Activated T-helper 2 cell treated with anti-CD3 and anti-CD28 coated beads, Interferon-gamma antibody, Interleukin-2, Interleukin-4, amounts not matched to agents 10 μg/mL and 5 μg/mL and 100 μg/mL, durations not matched to agents 14 hours and 24 hours and 36 hours (primary cell): ENCODE results near the gene ARMC9. TPM values are rescaled to one million over a fixed set of nuclear protein-coding genes. Genes with fewer than 3 reads are reported as not detected.
"Not testable (repeated sequence)": the region's sequence is repeated elsewhere in the genome, so short reads cannot be mapped to it uniquely, and the experiment has no call there.

ENCODE experiments used
- DNase-seq: peaks from one replicate; pipeline ENCODE4 v3.0.0; 2021; ENCODE audit warnings: low spot score
- H3K27ac Mint-ChIP-seq: one replicate; pipeline ENCODE4 v1.8.0; 2021; ENCODE audit warnings: mixed read lengths
- H3K27me3 Mint-ChIP-seq: one replicate; pipeline ENCODE4 v1.8.0; 2021; ENCODE audit warnings: low read depth, mixed read lengths
- H3K36me3 Mint-ChIP-seq: one replicate; pipeline ENCODE4 v1.8.0; 2021; ENCODE audit warnings: low read depth, mixed read lengths
- H3K4me1 Mint-ChIP-seq: one replicate; pipeline ENCODE4 v1.8.0; 2021; ENCODE audit warnings: low read depth, mixed read lengths
- H3K4me3 Mint-ChIP-seq: one replicate; pipeline ENCODE4 v1.8.0; 2021; ENCODE audit warnings: low read depth, mild to moderate bottlenecking, moderate library complexity, mixed read lengths
- H3K9me3 Mint-ChIP-seq: one replicate; pipeline ENCODE4 v1.8.0; 2021; ENCODE audit warnings: mixed read lengths
- intact Hi-C: fragments of 100-400 bp; cut with micrococcal nuclease; formaldehyde crosslinking; loops from one replicate; pipeline ENCODE4 v1.15.1; 2023
- total RNA-seq: library from RNA; stranded (reverse); gene quantifications from 2 replicates; pipeline ENCODE4 v1.2.3, GENCODE V29; 2022

ARMC9 gene
- total RNA-seq, 1 donor from 2014 or later, result 3.3 TPM

DNA sequence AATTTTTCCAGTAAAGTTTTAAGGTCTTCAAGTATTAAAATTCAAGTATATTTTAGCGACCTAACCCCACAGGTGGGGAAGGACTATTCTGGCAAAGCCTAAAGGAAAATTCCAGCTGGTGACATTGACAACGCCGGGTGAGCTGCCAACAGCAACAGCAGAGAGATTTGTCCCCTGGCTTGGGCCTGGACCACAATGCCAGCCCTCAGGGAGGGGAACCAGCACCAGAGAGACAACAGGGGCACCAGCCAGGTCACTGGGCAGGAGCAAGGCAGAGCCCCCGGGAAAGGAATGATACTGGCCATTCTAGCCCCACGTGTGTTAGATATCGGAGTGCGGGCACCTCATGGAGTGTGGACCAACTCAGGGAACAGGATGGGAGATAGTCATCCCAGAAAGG is 95.7 kb downstream of the ARMC9 start:
- H3K4me1 Mint-ChIP-seq, result no peaks in the 10 kb centered on the region
- H3K36me3 Mint-ChIP-seq, result no peaks in the 10 kb centered on the region
- no peaks in the 10 kb centered on the region for H3K9me3 Mint-ChIP-seq
- H3K27me3 Mint-ChIP-seq, result peaks cover 5% of the 10 kb centered on the region
- intact Hi-C loops, result loop anchor here (10.0 kb wide), 1 partner anchor 121 kb away; no protein-coding TSS in a partner anchor
- no peak overlapping the region for H3K4me3 Mint-ChIP-seq
- no peak overlapping the region for H3K27ac Mint-ChIP-seq
- no peak for DNase-seq

DNA sequence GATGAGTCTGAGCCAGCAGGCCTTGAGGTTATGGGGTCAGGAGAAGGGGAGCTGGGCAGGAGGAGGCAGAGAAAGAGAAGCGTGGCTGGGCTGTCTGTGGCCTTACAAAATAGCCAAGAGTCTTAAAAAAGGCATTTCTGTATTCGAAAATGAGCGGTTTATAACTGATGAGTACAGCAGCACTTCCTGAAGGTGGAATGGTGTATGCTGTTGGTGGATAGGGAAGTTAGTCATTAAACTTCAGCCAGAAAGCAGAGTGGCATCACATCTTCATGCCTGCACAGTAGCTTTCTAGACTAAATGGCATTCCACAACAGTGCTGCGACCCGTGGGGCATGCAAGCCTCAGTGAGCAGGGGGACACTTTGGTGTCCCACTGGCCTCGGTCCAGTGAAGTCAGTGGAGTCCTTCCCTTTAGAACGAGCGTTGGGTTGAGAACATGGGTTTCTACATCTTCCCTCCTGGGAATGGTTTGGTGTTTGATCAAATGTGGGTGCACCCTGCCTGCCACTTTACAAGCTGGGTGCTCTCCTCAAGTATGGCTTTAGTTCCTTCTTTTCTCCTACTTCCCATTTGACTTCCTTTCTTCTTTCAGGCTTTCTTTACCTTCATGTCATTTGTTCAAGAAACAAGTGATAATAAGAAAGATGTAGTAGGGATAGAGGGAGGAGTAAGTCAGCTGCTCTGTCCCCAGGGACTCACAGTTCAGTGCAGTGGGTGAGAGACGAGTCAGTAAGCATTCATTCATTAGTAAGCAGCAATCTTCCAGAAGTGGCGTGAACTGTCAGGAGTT is 96.3 kb downstream of the ARMC9 start:
- H3K36me3 Mint-ChIP-seq, result no peaks in the 10 kb centered on the region
- no peak overlapping the region for H3K27ac Mint-ChIP-seq

DNA sequence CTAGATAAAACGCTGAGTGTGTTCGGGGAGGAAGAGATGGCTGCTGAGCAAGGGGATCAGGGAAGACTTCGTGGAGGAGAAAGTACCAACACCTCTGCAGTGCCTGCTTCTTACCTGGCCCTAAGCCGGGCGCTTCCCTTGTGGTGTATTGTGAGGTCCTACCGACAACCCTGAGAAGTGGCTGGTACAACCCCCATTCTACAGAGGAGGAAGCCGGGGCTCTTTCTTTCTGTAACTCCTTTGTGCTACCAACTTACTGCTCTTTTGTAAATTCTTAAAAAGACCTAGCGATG is 96.9 kb downstream of the ARMC9 start:
- Mint-ChIP-seq H3K4me3 (no peak overlapping the region), H3K4me1 (no peaks in the 10 kb centered on the region), H3K9me3 (no peaks in the 10 kb centered on the region), H3K27me3 (peaks cover 7% of the 10 kb centered on the region), H3K27ac (no peak overlapping the region), H3K36me3 (no peaks in the 10 kb centered on the region)
- DNase-seq, result no peak
- intact Hi-C loops, result loop anchor here (10.0 kb wide), 1 partner anchor 119 kb away; no protein-coding TSS in a partner anchor

More for the DNA sequence above, 96.3 kb downstream of the ARMC9 start:
- no peak overlapping the region for H3K4me3 Mint-ChIP-seq
- H3K4me1 Mint-ChIP-seq, result no peaks in the 10 kb centered on the region
- DNase-seq, result no peak
- peaks cover 7% of the 10 kb centered on the region for H3K27me3 Mint-ChIP-seq
- H3K9me3 Mint-ChIP-seq, result no peaks in the 10 kb centered on the region
- intact Hi-C loops, result loop anchor here (10.0 kb wide), 1 partner anchor 120 kb away; no protein-coding TSS in a partner anchor

DNA sequence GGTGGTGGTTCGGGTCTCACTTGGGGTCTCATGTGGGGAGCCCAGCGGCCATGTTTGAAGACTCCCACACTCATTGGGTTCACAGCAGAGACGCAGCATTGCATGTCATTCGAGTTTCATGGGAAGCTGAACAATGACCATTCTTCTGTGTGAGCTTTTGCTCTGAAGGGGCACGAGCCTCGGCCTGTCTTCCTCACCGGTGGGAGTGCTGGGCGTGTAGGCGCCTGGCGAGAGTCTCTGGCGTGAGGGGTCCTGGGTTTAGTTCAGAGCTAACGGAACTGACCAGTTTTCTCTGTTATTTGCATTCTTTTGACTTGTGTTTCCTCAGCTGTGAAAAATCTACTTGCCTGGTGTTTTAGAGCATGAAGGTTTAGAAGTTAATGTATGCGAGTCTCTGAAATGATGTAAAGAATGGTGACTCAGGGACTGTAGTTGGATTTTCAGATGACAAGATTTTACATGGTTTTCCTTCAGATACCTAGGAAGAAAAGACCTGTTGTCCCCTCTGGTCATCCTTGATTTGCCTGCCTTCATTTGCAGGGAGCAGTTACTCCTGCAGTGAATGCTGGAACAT is 98.1 kb downstream of the ARMC9 start:
- no peak overlapping the region for H3K27ac Mint-ChIP-seq
- no peaks in the 10 kb centered on the region for H3K9me3 Mint-ChIP-seq
- H3K27me3 Mint-ChIP-seq, result peaks cover 7% of the 10 kb centered on the region
- no peak overlapping the region for H3K4me3 Mint-ChIP-seq
- intact Hi-C loops, result loop anchor here (10.0 kb wide), 1 partner anchor 118 kb away; no protein-coding TSS in a partner anchor
- H3K4me1 Mint-ChIP-seq, result no peaks in the 10 kb centered on the region
- H3K36me3 Mint-ChIP-seq, result no peaks in the 10 kb centered on the region
- DNase-seq, result no peak

DNA sequence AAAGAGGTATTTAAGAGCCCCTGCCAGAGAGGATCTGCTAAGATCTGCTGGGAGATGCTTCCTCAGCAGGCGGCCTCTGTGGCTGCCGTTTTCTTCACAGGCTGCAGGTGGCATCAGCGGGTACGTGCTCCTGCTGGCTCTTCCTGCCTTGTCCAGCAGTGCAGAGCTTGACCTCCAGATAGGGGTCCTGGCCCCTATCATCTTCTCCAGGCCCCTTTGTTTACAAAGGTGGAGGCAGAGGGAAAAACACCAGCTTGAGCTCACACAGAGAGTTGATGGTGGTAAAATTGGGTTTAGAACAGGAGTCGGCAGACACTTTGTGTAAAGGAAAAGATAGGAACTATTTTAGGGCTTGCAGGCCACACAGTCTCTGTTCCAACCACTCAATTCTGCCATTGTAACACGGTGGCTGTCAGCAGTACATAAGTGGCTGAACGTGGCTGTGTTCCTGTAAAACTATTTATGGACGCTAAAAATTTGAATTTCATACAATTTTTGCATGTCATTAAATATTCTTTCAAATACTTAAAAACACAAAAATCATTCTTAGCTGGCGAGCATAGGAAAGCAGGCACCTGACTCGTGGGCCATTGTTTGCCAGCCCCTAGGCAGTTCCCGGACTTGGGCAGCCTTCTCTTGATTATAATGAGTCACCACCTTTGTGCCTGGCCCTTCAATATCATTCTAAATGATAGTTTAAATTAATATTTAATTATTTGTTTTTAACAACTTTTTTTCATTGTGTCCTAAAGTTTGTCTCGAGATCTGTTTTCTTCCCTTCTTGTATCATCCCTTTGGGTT is 98.9 kb downstream of the ARMC9 start:
- H3K36me3 Mint-ChIP-seq, result no peaks in the 10 kb centered on the region
- H3K4me1 Mint-ChIP-seq, result no peaks in the 10 kb centered on the region
- no peaks in the 10 kb centered on the region for H3K9me3 Mint-ChIP-seq
- intact Hi-C loops, result loop anchor here (10.0 kb wide), 1 partner anchor 117 kb away; no protein-coding TSS in a partner anchor
- no peak overlapping the region for H3K27ac Mint-ChIP-seq
- peaks cover 7% of the 10 kb centered on the region for H3K27me3 Mint-ChIP-seq
- H3K4me3 Mint-ChIP-seq, result no peak overlapping the region
- DNase-seq, result no peak

DNA sequence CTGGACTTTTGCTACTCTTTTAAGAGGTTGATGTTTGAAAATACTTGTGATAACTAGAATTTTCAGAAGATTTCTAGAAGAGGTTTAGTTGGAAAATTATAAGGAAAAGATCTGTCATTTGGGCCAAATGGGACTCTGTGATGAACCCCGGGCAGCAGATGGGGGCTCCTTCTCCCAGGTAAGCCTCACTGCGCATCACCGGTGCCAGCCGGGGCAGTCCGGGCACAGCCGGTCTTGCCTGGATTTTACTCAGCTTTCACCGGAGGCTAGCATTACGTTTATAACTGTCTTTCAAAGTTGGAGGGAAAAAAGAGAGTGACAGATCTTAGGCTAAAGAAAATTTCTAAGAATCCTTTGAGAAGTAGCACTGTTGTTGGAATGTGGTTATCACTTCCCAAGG is 99.7 kb downstream of the ARMC9 start:
- peaks cover 7% of the 10 kb centered on the region for H3K27me3 Mint-ChIP-seq
- DNase-seq, result no peak
- H3K27ac Mint-ChIP-seq, result no peak overlapping the region
- intact Hi-C loops, result loop anchor here (10.0 kb wide), 1 partner anchor 117 kb away; no protein-coding TSS in a partner anchor
- H3K9me3 Mint-ChIP-seq, result no peaks in the 10 kb centered on the region
- no peak overlapping the region for H3K4me3 Mint-ChIP-seq
- no peaks in the 10 kb centered on the region for H3K36me3 Mint-ChIP-seq
- H3K4me1 Mint-ChIP-seq, result no peaks in the 10 kb centered on the region

DNA sequence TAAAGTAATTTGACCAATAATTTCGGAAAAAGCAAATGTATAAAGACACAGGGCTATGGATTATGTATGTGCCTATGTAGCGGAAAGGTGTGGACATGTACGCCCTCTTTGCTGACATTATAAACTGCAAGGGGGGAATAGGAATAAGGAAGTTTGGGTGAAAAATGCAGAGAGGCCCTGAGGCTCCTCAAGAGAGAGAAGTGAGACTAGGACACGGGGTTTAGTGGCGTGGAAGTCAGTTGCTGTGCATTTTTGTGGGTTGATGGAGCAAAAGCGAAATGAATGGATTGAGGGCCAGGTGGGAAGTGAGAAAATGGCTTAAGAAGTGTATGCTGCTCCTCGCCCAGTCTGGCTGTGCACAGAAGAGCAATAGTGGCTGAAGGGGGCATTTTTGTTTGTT is 100.8 kb downstream of the ARMC9 start:
- Mint-ChIP-seq H3K27me3 (peaks cover 7% of the 10 kb centered on the region), H3K4me3 (no peak overlapping the region), H3K36me3 (no peaks in the 10 kb centered on the region), H3K9me3 (no peaks in the 10 kb centered on the region), H3K27ac (no peak overlapping the region), H3K4me1 (no peaks in the 10 kb centered on the region)
- intact Hi-C loops, result loop anchor here (10.0 kb wide), 1 partner anchor 116 kb away; no protein-coding TSS in a partner anchor
- no peak for DNase-seq

DNA sequence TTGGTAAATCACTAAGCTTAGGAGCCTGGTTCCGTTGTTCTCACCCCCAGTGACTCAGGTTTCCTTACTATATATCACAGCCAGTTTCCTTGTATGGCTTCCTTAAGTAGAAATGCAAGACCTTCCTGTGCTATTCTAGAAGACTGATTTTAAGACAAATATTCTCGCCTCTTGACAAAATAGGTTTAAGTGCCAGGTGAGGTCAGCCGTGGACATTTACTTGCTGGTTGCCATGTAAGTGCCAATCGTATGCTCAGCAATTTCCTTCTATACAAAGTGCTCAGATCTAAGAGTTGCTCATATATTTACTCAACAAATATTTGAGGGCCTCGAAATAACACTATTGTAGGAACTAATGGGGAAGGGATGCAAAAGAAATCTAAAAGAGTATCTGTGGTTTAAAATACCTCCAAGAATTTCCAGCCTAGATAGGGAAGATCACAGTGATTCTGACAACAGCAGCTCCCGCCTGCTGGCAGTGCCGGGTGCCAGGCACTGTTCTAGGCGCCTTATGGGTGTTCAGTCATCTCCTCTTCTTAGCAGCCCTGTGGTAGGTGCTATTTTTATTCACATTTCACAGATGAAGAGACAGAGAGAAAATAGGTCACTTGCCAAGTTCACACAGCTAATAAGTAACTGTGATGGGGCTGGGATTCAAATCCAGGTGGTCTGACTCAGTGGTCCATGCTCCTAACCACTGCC is 101.7 kb downstream of the ARMC9 start:
- DNase-seq, result no peak
- H3K4me1 Mint-ChIP-seq, result no peaks in the 10 kb centered on the region
- peaks cover 8% of the 10 kb centered on the region for H3K27me3 Mint-ChIP-seq
- no peak overlapping the region for H3K27ac Mint-ChIP-seq
- no peak overlapping the region for H3K4me3 Mint-ChIP-seq
- no peaks in the 10 kb centered on the region for H3K9me3 Mint-ChIP-seq
- no peaks in the 10 kb centered on the region for H3K36me3 Mint-ChIP-seq
- intact Hi-C loops, result no loop called here

DNA sequence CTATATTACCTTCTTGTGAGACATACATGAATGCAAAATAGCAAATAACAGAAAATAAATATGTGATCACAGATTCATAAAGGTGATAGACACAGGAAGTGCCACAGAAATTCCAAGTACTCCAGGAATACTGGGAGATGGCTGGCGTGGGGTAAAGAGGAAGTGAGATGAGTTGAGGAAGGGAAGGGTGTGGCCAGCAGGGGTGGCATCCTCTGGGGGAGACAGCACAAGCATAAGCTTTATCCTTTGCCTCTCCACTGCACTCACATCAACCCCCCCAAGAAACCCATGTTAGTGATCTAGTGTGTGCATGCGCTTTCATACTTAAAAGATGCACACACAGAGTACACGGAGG is 102.3 kb downstream of the ARMC9 start:
- no peak overlapping the region for H3K27ac Mint-ChIP-seq
- intact Hi-C loops, result no loop called here
- no peaks in the 10 kb centered on the region for H3K36me3 Mint-ChIP-seq
- H3K9me3 Mint-ChIP-seq, result no peaks in the 10 kb centered on the region
- peaks cover 9% of the 10 kb centered on the region for H3K27me3 Mint-ChIP-seq
- H3K4me3 Mint-ChIP-seq, result no peak overlapping the region
- no peak for DNase-seq
- H3K4me1 Mint-ChIP-seq, result no peaks in the 10 kb centered on the region

DNA sequence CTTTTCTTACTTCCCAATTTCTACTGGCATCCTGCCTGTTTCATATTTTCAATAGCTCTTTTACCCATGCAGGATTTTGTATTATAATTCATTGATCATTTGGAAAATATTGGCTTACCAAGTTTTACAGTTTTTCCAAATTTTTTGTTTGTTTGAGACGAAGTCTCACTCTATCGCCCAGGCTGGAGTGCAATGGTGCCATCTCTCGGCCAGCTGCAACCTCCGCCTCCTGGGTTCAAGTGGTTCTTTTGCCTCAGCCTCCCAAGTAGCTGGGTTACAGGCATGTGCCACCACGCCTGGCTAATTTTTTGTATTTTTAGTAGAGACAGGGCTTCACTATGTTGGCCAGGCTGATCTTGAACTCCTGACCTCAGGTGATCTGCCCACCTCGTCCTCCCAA is 105.8 kb downstream of the ARMC9 start:
- peaks cover 11% of the 10 kb centered on the region for H3K27me3 Mint-ChIP-seq
- H3K9me3 Mint-ChIP-seq, H3K27ac Mint-ChIP-seq, DNase-seq, H3K36me3 Mint-ChIP-seq, intact Hi-C loops, H3K4me3 Mint-ChIP-seq, H3K4me1 Mint-ChIP-seq: not testable (repeated sequence)

DNA sequence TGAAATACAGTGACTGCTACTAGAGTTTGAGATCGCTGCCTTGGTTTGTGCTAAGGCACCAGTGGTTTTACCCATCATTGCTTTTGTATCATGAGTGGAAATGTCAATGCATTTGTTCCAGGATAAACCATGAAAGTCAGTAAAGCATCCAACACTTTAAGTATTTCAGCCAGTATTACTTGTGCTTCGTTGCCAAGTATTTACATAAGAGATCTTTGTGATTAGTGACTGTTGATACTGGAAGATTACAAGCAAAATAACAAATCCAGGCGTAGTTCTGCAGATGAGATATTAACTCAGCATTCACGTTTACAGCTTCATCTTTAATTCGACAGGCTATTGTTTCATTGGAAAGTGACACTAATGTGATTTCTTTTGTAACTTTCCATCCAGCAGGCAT is 106.8 kb downstream of the ARMC9 start:
- Mint-ChIP-seq H3K4me3 (no peak overlapping the region), H3K27me3 (peaks cover 8% of the 10 kb centered on the region), H3K9me3 (no peaks in the 10 kb centered on the region), H3K36me3 (no peaks in the 10 kb centered on the region), H3K27ac (no peak overlapping the region), H3K4me1 (no peaks in the 10 kb centered on the region)
- intact Hi-C loops, result no loop called here
- no peak for DNase-seq

DNA sequence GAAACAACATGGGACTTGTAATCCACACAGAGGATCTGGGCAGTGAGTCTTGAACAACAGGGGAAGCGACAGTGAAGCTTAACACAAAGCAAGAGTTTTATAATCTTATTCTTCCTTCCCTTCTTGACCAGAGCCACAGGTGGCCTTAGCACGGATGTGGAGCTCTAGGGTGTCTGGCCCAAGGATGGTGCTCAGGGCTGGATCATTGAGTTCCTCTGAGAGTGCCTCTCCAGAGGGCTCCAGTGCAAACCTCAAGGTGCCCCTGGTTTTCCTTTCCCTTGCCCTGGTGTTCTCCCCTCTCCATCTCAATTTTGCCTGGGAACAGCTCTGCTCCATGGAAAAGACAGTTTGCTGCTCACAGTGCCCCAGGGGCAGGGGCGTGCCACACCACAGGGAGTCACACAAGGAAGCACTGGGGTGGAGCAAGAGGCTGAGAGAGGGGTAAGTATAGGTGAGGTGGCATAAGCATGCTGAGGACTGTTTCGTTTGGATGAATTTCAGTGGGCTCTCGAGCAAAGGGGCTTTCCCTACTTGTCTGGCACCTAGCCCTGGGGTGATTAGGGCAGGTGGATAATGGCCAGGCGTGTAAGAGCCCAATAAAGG is 108.5 kb downstream of the ARMC9 start:
- Mint-ChIP-seq H3K9me3 (no peaks in the 10 kb centered on the region), H3K4me3 (no peak overlapping the region), H3K27me3 (peaks cover 8% of the 10 kb centered on the region), H3K27ac (no peak overlapping the region), H3K4me1 (no peaks in the 10 kb centered on the region), H3K36me3 (no peaks in the 10 kb centered on the region)
- no peak for DNase-seq
- intact Hi-C loops, result no loop called here
